Peyer's patch (tissue), 4 donors: ENCODE results near the gene ZNF750. TPM values are rescaled to one million over a fixed set of nuclear protein-coding genes. Genes with fewer than 3 reads are reported as not detected.

Experiments
- DNase-seq, 3 donors: peaks; one replicate each; pipeline ENCODE4 v3.0.0-alpha.2; 2017 to 2019
- H3K27ac ChIP-seq, 4 donors: fragments of 200-600 bp; sonication (generic); one replicate each; pipeline ENCODE4 v1.5.1; 2016 to 2019
- H3K27me3 ChIP-seq, 2 donors: fragments of 200-600 bp; sonication (generic); one replicate each; pipeline ENCODE4 v1.5.1; 2019
- H3K36me3 ChIP-seq, 3 donors: fragments of 200-600 bp; sonication (generic); one replicate each; pipeline ENCODE4 v1.5.1; 2016 to 2019
- H3K4me1 ChIP-seq, 4 donors: fragments of 200-600 bp; sonication (generic); one replicate each; pipeline ENCODE4 v1.5.1; 2016 to 2019
- H3K4me3 ChIP-seq, 4 donors: fragments of 200-600 bp; sonication (generic); 1 replicate in 3 of 4; 2 replicates in 1 of 4; pipeline ENCODE4 v1.5.1; 2016 to 2019; ENCODE audit warnings: mild to moderate bottlenecking in 1 of 4
- H3K9me3 ChIP-seq, 4 donors: fragments of 200-600 bp; sonication (generic); one replicate each; pipeline ENCODE4 v1.5.1; 2016 to 2019; ENCODE audit warnings: mild to moderate bottlenecking in 1 of 4
- POLR2A ChIP-seq, 2 donors: fragments of 450-650 bp; IDR thresholded peaks; one replicate each; pipeline ENCODE4 v1.5.1; 2017; ENCODE audit warnings: antibody characterized with exemption in 2 of 2, mild to moderate bottlenecking in 2 of 2, moderate library complexity in 2 of 2
- total RNA-seq, 4 donors: library from RNA; depleted of rRNA; stranded (reverse); fragments of >200 nt; gene quantifications; one replicate each; pipeline ENCODE4 v1.1.0, GENCODE V29; 2016
- TF ChIP-seq, protein P1 (sequence below), 6 experiments: fragments of 450-650 bp in 4 of 6; fragments of 200-600 bp in 2 of 6; sonication (generic) in 1 of 6; IDR thresholded peaks; one replicate each; pipeline ENCODE4 v1.5.1; 2017 to 2019; ENCODE audit warnings: antibody characterized with exemption in 6 of 6, mild to moderate bottlenecking in 3 of 6, moderate library complexity in 1 of 6

The ZNF750 gene
- total RNA-seq, 4 donors from 2014 or later = not detected

DNA sequence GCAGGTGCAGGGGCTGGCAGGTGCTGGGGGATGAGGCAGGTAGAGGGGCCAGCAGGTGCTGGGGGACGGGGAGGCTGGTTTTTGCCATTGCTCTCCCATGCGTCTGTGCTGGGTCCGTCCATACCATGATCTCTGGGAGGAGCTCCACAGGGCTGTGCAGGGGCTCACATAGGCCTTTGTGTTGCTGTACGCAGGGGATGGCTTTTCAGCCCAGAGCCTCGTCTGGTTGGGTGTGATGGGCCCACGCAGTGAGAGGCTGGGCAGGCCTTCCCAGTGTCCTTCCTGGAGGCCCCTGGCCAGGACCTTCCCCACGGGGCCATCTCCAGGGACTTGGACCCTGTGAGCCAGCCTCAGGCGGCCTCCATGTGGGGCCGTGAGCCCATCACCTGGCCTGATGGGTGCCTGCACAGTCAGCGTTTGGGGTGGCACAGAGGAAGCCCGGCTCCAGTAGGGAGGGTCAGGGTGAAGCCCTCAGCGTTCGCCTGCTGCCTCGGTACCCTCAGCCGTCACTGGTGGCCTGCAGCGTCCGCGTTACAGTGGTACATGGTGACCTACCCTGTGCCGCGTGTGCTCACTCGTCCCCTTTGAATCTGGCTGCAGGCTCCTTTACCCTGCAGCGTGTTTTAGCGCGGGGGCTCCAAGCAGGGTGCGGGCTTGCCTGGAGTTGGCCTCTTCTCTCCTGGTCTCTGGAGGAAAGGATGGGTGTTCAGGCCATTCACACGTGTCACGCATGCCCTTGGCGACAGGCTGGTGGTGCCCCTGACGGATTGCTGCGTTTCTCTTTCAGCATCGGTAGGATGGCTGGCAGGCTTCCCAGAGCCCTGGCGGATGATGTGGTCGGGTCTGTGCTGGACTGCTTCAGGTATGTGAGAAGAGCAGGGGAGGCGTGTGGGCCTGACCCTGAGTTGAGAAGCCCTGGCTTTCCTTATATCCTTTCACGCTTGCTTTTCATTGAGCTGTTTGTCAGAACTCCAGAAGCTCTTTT is 30.6 kb downstream of the ZNF750 start:
- peaks cover 0 to 44% (median 0%) of the 10 kb centered on the region in 3 donors for H3K36me3 ChIP-seq
- H3K9me3 ChIP-seq = no peaks in the 10 kb centered on the region
- no peak overlapping the region for H3K4me3 ChIP-seq
- no peak overlapping the region for H3K27ac ChIP-seq
- TF ChIP-seq, protein P1, sequence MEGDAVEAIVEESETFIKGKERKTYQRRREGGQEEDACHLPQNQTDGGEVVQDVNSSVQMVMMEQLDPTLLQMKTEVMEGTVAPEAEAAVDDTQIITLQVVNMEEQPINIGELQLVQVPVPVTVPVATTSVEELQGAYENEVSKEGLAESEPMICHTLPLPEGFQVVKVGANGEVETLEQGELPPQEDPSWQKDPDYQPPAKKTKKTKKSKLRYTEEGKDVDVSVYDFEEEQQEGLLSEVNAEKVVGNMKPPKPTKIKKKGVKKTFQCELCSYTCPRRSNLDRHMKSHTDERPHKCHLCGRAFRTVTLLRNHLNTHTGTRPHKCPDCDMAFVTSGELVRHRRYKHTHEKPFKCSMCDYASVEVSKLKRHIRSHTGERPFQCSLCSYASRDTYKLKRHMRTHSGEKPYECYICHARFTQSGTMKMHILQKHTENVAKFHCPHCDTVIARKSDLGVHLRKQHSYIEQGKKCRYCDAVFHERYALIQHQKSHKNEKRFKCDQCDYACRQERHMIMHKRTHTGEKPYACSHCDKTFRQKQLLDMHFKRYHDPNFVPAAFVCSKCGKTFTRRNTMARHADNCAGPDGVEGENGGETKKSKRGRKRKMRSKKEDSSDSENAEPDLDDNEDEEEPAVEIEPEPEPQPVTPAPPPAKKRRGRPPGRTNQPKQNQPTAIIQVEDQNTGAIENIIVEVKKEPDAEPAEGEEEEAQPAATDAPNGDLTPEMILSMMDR (IDR thresholded peaks at IDR 0.05) = no peak
- TF ChIP-seq POLR2A (IDR thresholded peaks at IDR 0.05) = no peak
- H3K27me3 ChIP-seq = no peaks in the 10 kb centered on the region
- DNase-seq = no peak
- H3K4me1 ChIP-seq = no peaks in the 10 kb centered on the region

DNA sequence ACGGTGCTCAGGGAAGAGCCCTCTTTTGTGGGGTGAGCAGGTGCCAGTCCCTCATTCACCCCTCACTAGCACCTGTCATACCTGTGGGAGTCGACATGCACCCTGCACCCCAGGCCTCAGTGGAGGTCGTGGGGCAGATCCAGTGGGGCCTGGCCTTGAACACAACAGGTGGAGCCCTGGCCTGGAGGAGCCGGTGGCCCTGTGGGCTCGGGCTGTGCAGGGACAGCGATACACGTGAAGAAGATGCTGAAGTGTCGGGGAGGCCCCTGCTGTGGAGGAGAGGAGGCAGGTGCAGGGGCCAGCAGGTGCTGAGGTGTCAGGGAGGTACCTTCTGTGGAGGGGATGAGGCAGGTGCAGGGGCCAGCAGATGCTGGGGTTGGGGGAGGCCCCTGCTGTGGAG is 31.8 kb downstream of the ZNF750 start:
- Histone ChIP-seq H3K4me3 (no peak overlapping the region), H3K36me3 (peaks cover 0 to 44% (median 0%) of the 10 kb centered on the region in 3 donors), H3K27ac (no peak overlapping the region), H3K27me3 (no peaks in the 10 kb centered on the region), H3K4me1 (no peaks in the 10 kb centered on the region), H3K9me3 (no peaks in the 10 kb centered on the region)
- DNase-seq = no peak
- no peak for TF ChIP-seq POLR2A (IDR thresholded peaks at IDR 0.05)
- TF ChIP-seq, protein P1 (IDR thresholded peaks at IDR 0.05) = no peak

DNA sequence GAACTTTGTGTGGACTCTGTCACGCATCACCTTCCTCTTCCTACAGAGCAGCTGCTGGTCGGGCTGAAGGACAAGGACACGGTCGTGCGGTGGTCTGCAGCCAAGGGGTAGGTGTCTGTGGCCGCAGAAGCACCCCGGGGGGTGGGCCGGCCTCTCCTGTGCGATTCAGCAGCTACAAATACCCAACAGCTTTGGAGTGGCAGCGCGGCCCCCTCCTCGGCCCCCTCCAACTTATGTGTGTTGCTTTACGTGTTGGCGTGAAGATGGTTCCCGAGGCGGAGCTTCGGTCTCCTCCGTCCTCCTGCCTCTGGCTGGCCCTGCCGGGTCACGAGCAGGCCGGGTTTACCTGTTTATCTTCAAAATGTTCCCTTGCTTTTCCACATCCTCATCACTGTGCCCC is 32.3 kb downstream of the ZNF750 start:
- Histone ChIP-seq H3K9me3 (no peaks in the 10 kb centered on the region), H3K27ac (no peak overlapping the region), H3K4me1 (no peaks in the 10 kb centered on the region), H3K4me3 (no peak overlapping the region), H3K36me3 (peaks cover 0 to 43% (median 0%) of the 10 kb centered on the region in 3 donors), H3K27me3 (no peaks in the 10 kb centered on the region)
- TF ChIP-seq, protein P1 (IDR thresholded peaks at IDR 0.05) = no peak
- no peak for TF ChIP-seq POLR2A (IDR thresholded peaks at IDR 0.05)
- no peak for DNase-seq

DNA sequence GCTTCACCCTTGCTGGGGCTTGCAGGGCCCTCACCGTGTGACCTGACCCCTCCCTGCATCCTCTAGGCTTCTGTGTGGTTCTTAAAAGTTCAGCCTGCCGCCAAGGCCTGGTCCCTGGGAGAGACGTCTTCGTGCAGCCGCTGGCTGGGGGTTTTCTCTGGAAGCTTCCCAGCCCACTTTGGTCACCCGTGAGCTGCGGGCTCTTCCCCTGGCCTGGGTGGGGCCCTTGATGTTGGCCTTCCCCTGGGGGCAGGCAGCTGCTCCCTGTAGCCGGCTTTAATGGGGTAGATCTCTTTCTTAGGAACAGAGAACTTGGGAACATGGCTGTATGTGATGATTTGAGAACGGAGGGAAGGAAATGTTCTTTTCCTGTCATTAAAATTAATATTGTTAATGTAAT is 32.7 kb downstream of the ZNF750 start:
- Histone ChIP-seq H3K36me3 (peaks cover 0 to 38% (median 0%) of the 10 kb centered on the region in 3 donors), H3K27ac (no peak overlapping the region), H3K4me3 (no peak overlapping the region), H3K4me1 (no peaks in the 10 kb centered on the region), H3K9me3 (no peaks in the 10 kb centered on the region), H3K27me3 (no peaks in the 10 kb centered on the region)
- no peak for TF ChIP-seq POLR2A (IDR thresholded peaks at IDR 0.05)
- TF ChIP-seq, protein P1 (IDR thresholded peaks at IDR 0.05) = no peak
- DNase-seq = no peak

DNA sequence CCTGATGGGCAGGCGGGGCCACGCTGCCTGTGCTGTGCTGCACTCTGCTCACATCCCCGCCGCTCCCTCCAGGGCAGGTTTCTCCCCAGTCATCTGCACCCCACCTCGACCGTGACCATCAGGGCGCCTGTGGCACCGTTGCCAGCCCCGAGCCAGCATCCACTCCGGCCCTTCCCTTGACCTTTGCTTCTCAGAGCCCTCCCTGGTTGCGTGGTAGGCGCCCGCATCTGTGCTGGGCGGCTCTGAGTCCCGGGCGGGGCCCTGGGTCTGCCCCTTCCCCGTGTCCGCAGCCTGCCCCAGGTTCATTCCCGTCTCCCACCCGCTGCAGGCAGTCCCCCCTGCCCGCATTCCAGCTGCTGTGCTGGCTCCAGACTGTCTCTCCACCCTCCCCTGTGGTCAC is 33.2 kb downstream of the ZNF750 start:
- no peaks in the 10 kb centered on the region for H3K9me3 ChIP-seq
- no peaks in the 10 kb centered on the region for H3K4me1 ChIP-seq
- H3K36me3 ChIP-seq = peaks cover 0 to 34% (median 0%) of the 10 kb centered on the region in 3 donors
- DNase-seq = no peak
- H3K4me3 ChIP-seq = no peak overlapping the region
- H3K27ac ChIP-seq = no peak overlapping the region
- H3K27me3 ChIP-seq = no peaks in the 10 kb centered on the region
- no peak for TF ChIP-seq POLR2A (IDR thresholded peaks at IDR 0.05)
- TF ChIP-seq, protein P1 (IDR thresholded peaks at IDR 0.05) = no peak
